H1 (cell line): ENCODE results near the gene OR6M1.

Source experiments
- CHD2 ChIP-seq: IDR thresholded peaks from 2 replicates; pipeline ENCODE4 v1.6.1; 2012; ENCODE audit warnings: low read length, improper control_type of control experiment
- MAX ChIP-seq: IDR thresholded peaks from 2 replicates; pipeline ENCODE4 v1.6.1; 2012; ENCODE audit warnings: inconsistent platforms
- RAD21 ChIP-seq, 2 experiments: IDR thresholded peaks in 1 of 2; conservative IDR thresholded peaks in 1 of 2; 2 replicates each; pipeline ENCODE4 v1.6.1; 2011; ENCODE audit warnings: low read depth in 2 of 2, low read length in 2 of 2, improper control_type of control experiment in 1 of 2, inconsistent platforms in 1 of 2, mild to moderate bottlenecking in 1 of 2, moderate library complexity in 1 of 2
- RFX5 ChIP-seq: IDR thresholded peaks from 2 replicates; pipeline ENCODE4 v1.6.1; 2011; ENCODE audit warnings: low read depth, low read length, improper control_type of control experiment, borderline replicate concordance
- TAF1 ChIP-seq: IDR thresholded peaks from 2 replicates; pipeline ENCODE4 v1.6.1; 2011; ENCODE audit warnings: mild to moderate bottlenecking, low read depth, low read length
- TF ChIP-seq, protein P1 (sequence below), 3 experiments: IDR thresholded peaks; 1 replicate in 2 of 3; 2 replicates in 1 of 3; pipeline versions ENCODE4 v1.5.1 to v1.6.1; 2011; ENCODE audit warnings: low read length in 3 of 3, mild to moderate bottlenecking in 3 of 3, inconsistent platforms in 2 of 3, low read depth in 1 of 3, moderate library complexity in 1 of 3; ENCODE audit not compliant: insufficient read depth in 1 of 3; ENCODE audit errors: control extremely low read depth in 1 of 3
- TF ChIP-seq, protein P2 (sequence below): IDR thresholded peaks from 2 replicates; pipeline ENCODE4 v1.6.1; 2011; ENCODE audit warnings: low read length, improper control_type of control experiment

DNA sequence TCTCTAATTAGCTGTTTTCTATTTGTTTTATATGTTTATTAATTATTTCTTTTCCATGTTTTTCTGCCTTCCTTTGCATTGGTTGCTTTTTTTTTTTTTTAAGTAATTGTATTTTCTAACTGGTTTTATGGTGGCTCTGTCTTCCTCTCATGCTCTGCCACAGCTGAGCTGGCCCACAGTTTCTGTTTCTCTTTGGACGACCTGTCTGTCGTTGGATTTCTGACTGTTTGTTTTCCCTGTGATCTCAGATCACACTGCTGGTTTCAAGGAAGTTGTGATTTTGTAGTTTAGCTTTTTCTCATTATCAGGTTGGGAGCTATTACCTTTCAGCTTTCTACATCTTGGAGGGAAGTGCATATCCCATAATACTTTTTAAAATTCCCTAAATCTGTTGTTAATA, 15.9 kb upstream of the OR6M1 start:
- no peak for TF ChIP-seq CHD2
- no peak for TF ChIP-seq MAX
- TF ChIP-seq, protein P1, sequence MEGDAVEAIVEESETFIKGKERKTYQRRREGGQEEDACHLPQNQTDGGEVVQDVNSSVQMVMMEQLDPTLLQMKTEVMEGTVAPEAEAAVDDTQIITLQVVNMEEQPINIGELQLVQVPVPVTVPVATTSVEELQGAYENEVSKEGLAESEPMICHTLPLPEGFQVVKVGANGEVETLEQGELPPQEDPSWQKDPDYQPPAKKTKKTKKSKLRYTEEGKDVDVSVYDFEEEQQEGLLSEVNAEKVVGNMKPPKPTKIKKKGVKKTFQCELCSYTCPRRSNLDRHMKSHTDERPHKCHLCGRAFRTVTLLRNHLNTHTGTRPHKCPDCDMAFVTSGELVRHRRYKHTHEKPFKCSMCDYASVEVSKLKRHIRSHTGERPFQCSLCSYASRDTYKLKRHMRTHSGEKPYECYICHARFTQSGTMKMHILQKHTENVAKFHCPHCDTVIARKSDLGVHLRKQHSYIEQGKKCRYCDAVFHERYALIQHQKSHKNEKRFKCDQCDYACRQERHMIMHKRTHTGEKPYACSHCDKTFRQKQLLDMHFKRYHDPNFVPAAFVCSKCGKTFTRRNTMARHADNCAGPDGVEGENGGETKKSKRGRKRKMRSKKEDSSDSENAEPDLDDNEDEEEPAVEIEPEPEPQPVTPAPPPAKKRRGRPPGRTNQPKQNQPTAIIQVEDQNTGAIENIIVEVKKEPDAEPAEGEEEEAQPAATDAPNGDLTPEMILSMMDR (IDR thresholded peaks at IDR 0.05; ENCODE audit: control extremely low read depth in 1 of 3, insufficient read depth in 1 of 3, low read depth in 1 of 3, low read length in 3 of 3) = no peak
- TF ChIP-seq TAF1 = no peak
- TF ChIP-seq RAD21 (IDR thresholded peaks at IDR 0.05 in 1 of 2, conservative IDR thresholded peaks at IDR 0.05 in 1 of 2; ENCODE audit: low read depth in 2 of 2, low read length in 2 of 2) = no peak
- TF ChIP-seq, protein P2, sequence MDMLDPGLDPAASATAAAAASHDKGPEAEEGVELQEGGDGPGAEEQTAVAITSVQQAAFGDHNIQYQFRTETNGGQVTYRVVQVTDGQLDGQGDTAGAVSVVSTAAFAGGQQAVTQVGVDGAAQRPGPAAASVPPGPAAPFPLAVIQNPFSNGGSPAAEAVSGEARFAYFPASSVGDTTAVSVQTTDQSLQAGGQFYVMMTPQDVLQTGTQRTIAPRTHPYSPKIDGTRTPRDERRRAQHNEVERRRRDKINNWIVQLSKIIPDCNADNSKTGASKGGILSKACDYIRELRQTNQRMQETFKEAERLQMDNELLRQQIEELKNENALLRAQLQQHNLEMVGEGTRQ = no peak
- TF ChIP-seq RFX5 = no peak
